Activated naive CD4-positive, alpha-beta T cell treated with anti-CD3 and anti-CD28 coated beads for 36 hours (primary cell): Measurements from ENCODE around the gene FOXL2. TPM values are rescaled to one million over a fixed set of nuclear protein-coding genes. Genes with fewer than 3 reads are reported as not detected.
"Not testable (repeated sequence)": the region's sequence is repeated elsewhere in the genome, so short reads cannot be mapped to it uniquely, and the experiment has no call there.

Source experiments
- CTCF ChIA-PET: fragments of 350-600 bp; sonication (Branson Sonifier 250); formaldehyde crosslinking; loops from one replicate; lab custom pipeline; 2021; ENCODE audit warnings: antibody characterized with exemption; lab: Charles Lee
- DNase-seq: peaks from one replicate; pipeline ENCODE4 v3.0.0-alpha.2; 2020
- H3K27ac Mint-ChIP-seq: one replicate; pipeline ENCODE4 v1.8.0; 2021; ENCODE audit warnings: mild to moderate bottlenecking, mixed read lengths
- H3K27me3 Mint-ChIP-seq: one replicate; pipeline ENCODE4 v1.8.0; 2021; ENCODE audit warnings: low read depth, mixed read lengths
- H3K36me3 Mint-ChIP-seq: one replicate; pipeline ENCODE4 v1.8.0; 2021; ENCODE audit warnings: low read depth, mixed read lengths
- H3K4me1 Mint-ChIP-seq: one replicate; pipeline ENCODE4 v1.8.0; 2021; ENCODE audit warnings: low read depth, mixed read lengths
- H3K4me3 Mint-ChIP-seq: one replicate; pipeline ENCODE4 v1.8.0; 2021; ENCODE audit warnings: mild to moderate bottlenecking, moderate library complexity, mixed read lengths
- H3K9me3 Mint-ChIP-seq: one replicate; pipeline ENCODE4 v1.8.0; 2021; ENCODE audit warnings: mixed read lengths
- intact Hi-C: fragments of 100-400 bp; cut with micrococcal nuclease; formaldehyde crosslinking; loops from one replicate; pipeline ENCODE4 v1.15.1; 2023
- total RNA-seq, 2 experiments: library from RNA; stranded (reverse); gene quantifications; one replicate each; pipeline ENCODE4 v1.2.3, GENCODE V29; 2021

FOXL2 gene
- total RNA-seq, 2 experiments from 2014 or later = not detected

DNA sequence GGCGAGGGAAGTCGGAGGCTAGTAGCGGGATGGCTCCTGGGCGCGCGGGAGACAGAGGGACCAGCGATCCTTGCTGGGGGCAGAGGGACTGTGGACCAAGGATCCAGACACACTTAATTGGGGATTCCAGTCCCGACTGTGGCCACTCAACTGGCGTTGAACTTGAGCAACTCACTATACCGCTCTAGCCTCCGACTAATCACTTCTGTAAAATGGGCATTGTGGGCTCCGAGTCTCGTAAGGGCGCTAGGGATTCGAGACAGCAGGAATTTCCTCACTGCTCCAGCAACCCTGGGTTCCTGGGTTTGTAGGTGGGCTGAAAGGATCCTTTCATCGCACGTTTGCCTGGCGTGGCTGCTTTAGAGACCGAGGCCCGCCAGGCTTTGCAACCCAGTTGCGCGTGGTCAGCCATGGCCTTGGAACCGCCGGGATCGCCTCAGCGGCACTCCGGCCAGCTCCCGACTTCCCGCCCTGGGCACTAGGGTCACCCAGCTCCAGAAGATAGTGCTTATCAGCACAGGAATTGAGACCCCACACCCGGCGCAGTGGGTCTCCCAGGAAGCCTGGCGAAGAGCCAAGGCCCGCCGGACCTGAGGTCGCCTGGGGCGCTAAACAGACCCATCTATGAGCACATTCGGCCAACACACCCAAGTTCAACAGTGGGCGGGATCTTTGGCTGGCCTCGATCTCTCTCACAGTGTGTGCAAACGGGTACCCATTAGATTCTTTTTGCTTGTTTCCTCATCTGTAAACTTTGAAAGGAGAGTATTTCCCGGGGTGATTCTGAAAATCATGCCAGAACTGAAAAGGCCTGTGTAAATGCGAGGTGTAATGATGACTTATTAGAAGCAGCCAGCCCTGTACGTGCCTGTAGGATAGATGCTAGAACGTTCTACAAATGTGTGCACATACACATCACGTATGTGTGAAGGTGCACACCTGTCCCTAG lies 9.9 kb downstream of the FOXL2 start:
- intact Hi-C loops = loop anchor here (1.0 to 5.0 kb wide), 8 partner anchors 7 to 605 kb away; partner anchors contain the start of genes CEP70, FOXL2 and FOXL2NB
- Mint-ChIP-seq H3K4me3 (peak overlapping the region; percentile 71), H3K27me3 (peaks cover 79% of the 10 kb centered on the region)

DNA sequence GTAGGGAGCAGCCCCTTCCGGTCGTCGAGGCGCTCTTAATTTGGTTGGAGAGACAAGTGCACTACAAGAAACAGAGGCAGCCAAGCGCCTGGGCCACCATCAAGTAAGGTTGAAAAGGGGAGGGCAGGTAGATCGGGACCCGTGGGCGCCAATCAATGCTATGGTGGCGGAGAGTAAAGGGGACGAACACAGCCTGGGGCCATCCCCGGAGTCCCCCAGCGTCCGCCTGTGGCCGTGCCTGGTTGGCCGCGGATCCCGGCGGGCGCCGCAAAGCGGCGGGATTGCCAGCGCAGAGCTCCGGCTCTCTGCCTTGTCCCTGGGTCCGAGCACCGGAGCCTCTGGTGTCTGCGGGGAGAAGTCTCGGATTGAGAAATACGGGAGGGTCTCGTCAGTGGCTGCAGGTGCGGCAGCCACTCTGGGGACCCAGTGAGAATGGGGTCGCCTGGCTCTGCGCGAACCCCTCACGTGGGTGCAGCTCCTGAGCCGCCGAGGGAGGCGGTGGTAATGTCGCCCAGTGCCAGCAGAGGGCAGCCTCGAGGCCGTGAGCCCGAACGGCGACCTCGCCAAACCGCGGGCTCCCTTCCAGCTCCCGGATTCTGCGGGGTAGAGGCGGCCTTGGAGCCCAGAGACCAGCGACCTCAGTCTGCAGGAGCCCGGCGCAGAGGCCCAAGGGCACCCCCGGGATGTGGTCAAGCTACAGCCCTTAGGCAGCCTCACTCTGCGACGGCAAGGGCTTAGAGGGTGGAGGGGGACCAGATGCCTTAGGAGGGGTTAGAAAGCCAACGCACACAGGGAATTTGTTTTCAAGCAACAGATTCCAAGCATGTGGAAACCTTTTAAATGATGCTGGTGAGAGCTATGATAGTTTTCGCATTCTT lies 10.8 kb downstream of the FOXL2 start:
- Mint-ChIP-seq H3K4me1 (peaks cover 34% of the 10 kb centered on the region), H3K27ac (no peak overlapping the region), H3K4me3 (peak overlapping the region; percentile 71), H3K9me3 (no peaks in the 10 kb centered on the region), H3K36me3 (no peaks in the 10 kb centered on the region), H3K27me3 (peaks cover 70% of the 10 kb centered on the region)
- CTCF ChIA-PET = interaction anchor here (0.6 to 6.9 kb wide), 31 partner anchors 9 to 1671 kb away, joined by 3 to 113 read pairs (median 4); partner anchors contain the start of genes CEP70, DBR1, FOXL2 and FOXL2NB
- peak; percentile 78 for DNase-seq
- intact Hi-C loops = loop anchor here (1.0 to 5.0 kb wide), 7 partner anchors 8 to 604 kb away; partner anchors contain the start of gene CEP70

More for the DNA sequence above, 9.9 kb downstream of the FOXL2 start:
- Mint-ChIP-seq H3K36me3 (no peaks in the 10 kb centered on the region), H3K27ac (no peak overlapping the region), H3K4me1 (peaks cover 34% of the 10 kb centered on the region), H3K9me3 (no peaks in the 10 kb centered on the region)
- no peak for DNase-seq
- CTCF ChIA-PET = interaction anchor here (0.6 to 6.9 kb wide), 23 partner anchors 8 to 762 kb away, joined by 3 to 113 read pairs (median 5); partner anchors contain the start of genes CEP70, DBR1, FOXL2 and FOXL2NB

DNA sequence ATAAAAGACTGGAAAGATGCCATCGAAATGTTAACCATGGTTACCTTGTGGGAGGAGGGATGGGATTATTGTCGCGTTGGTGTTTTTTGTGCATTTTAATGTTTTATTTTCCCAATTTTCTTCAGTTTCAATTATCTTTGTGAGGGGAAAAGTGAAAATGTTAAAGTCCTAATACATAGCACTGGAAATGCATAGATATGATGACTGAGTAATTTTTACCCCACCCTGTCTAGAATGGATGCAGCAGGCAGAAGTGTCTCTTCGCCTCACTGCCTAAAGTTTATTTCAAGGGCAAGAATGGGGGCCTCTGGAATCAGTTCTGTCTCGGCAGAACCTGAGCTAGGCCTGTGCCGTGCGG lies 11.5 kb downstream of the FOXL2 start:
- no peaks in the 10 kb centered on the region for H3K9me3 Mint-ChIP-seq
- peaks cover 34% of the 10 kb centered on the region for H3K4me1 Mint-ChIP-seq
- CTCF ChIA-PET = interaction anchor here (0.8 to 6.9 kb wide), 24 partner anchors 9 to 761 kb away, joined by 3 to 113 read pairs (median 5); partner anchors contain the start of genes CEP70, DBR1, FOXL2 and FOXL2NB

DNA sequence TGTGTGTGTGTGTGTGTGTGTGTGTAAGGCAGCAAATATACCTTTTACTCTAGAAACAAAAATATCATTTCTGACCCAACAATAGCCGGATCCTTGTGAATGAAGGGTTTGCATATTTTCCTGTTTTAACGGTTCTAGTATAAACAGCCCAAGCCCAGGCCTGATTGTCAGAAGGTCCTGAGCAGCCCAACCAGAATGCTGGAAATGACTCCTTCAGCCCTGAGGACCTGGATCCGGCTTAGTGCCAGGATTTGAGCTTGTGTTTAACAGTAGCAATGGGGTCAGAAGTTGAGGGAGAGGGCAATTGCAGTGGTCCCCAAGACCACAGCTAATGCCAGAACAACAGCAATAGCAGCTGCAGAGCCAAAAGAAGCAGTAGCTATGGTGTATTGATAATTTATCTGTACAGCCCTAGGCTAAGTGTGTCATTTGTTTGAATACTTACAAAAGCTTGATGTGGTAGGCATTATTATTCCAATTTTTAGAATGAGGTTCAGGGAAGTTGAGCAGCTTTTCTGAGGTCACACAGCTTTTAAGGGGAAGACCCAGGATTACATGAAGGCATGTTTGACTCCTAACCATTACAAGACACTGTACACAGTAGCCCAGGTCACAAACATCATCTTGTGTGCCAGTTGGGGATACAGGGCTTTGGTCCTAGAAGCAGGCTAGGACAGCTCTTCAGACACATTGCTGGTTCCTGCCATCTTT lies 12.8 kb downstream of the FOXL2 start:
- H3K9me3 Mint-ChIP-seq = no peaks in the 10 kb centered on the region
- intact Hi-C loops = no loop called here
- no peak overlapping the region for H3K27ac Mint-ChIP-seq
- H3K36me3 Mint-ChIP-seq = no peaks in the 10 kb centered on the region
- DNase-seq = no peak
- H3K4me3 Mint-ChIP-seq = no peak overlapping the region
- CTCF ChIA-PET = interaction anchor here (0.6 to 6.9 kb wide), 8 partner anchors 10 to 340 kb away, joined by 3 to 113 read pairs (median 4); partner anchors contain the start of gene CEP70
- peaks cover 53% of the 10 kb centered on the region for H3K27me3 Mint-ChIP-seq
- peaks cover 28% of the 10 kb centered on the region for H3K4me1 Mint-ChIP-seq

More for the DNA sequence above, 11.5 kb downstream of the FOXL2 start:
- Mint-ChIP-seq H3K4me3 (peak overlapping the region; percentile 71), H3K27me3 (peaks cover 64% of the 10 kb centered on the region), H3K36me3 (no peaks in the 10 kb centered on the region), H3K27ac (no peak overlapping the region)
- intact Hi-C loops = loop anchor here (5.0 kb wide), 2 partner anchors 177 to 603 kb away; no protein-coding TSS in a partner anchor
- no peak for DNase-seq

- no peak for DNase-seq
- Mint-ChIP-seq H3K4me3 (no peak overlapping the region), H3K9me3 (no peaks in the 10 kb centered on the region), H3K27me3 (peaks cover 44% of the 10 kb centered on the region), H3K36me3 (no peaks in the 10 kb centered on the region), H3K4me1 (peaks cover 21% of the 10 kb centered on the region), H3K27ac (no peak overlapping the region)
- intact Hi-C loops = no loop called here
- CTCF ChIA-PET = interaction anchor here (0.6 to 6.9 kb wide), 4 partner anchors 9 to 46 kb away, joined by 3 to 113 read pairs (median 14); no protein-coding TSS in a partner anchor
These were observed 13.8 kb downstream of the FOXL2 start for GRCh38 chr3:138933068-138933668.

- no peak for DNase-seq
- Mint-ChIP-seq H3K4me1 (no peaks in the 10 kb centered on the region), H3K27ac (no peak overlapping the region), H3K36me3 (no peaks in the 10 kb centered on the region), H3K27me3 (peaks cover 7% of the 10 kb centered on the region), H3K9me3 (no peaks in the 10 kb centered on the region), H3K4me3 (no peak overlapping the region)
- CTCF ChIA-PET = interaction anchor here (0.9 to 7.7 kb wide), 2 partner anchors 10 to 14 kb away, joined by 3 to 76 read pairs; no protein-coding TSS in a partner anchor
- intact Hi-C loops = no loop called here
These were observed 18.1 kb downstream of the FOXL2 start for GRCh38 chr3:138928727-138929372.

GRCh38 chr3:138923531-138923994 lies 23.4 kb downstream of the FOXL2 start:
- H3K4me3 Mint-ChIP-seq = no peak overlapping the region
- H3K27ac Mint-ChIP-seq = no peak overlapping the region
- H3K36me3 Mint-ChIP-seq = no peaks in the 10 kb centered on the region
- CTCF ChIA-PET = interaction anchor here (0.6 to 8.0 kb wide), 49 partner anchors 9 to 518 kb away, joined by 3 to 113 read pairs (median 5); partner anchors contain the start of genes CEP70, ESYT3, FOXL2 and FOXL2NB
- peaks cover 2% of the 10 kb centered on the region for H3K27me3 Mint-ChIP-seq
- H3K9me3 Mint-ChIP-seq = no peaks in the 10 kb centered on the region
- no peaks in the 10 kb centered on the region for H3K4me1 Mint-ChIP-seq
- intact Hi-C loops = loop anchor here (1.0 kb wide), 3 partner anchors 329 to 506 kb away; partner anchors contain the start of gene CEP70
- peak; percentile 94 for DNase-seq

- CTCF ChIA-PET = interaction anchor here (0.7 to 8.0 kb wide), 22 partner anchors 8 to 507 kb away, joined by 3 to 113 read pairs (median 7); partner anchors contain the start of genes CEP70 and ESYT3
- H3K9me3 Mint-ChIP-seq, H3K4me3 Mint-ChIP-seq, intact Hi-C loops, H3K36me3 Mint-ChIP-seq, DNase-seq, H3K27me3 Mint-ChIP-seq, H3K27ac Mint-ChIP-seq, H3K4me1 Mint-ChIP-seq: not testable (repeated sequence)
These were observed 24.5 kb downstream of the FOXL2 start for GRCh38 chr3:138922400-138922799.

GRCh38 chr3:138921316-138922292 lies 25.3 kb downstream of the FOXL2 start:
- H3K36me3 Mint-ChIP-seq = no peaks in the 10 kb centered on the region
- DNase-seq = no peak
- no peak overlapping the region for H3K4me3 Mint-ChIP-seq
- no peaks in the 10 kb centered on the region for H3K9me3 Mint-ChIP-seq
- H3K27ac Mint-ChIP-seq = no peak overlapping the region
- no peaks in the 10 kb centered on the region for H3K4me1 Mint-ChIP-seq
- intact Hi-C loops = no loop called here
- CTCF ChIA-PET = interaction anchor here (0.5 to 8.0 kb wide), 17 partner anchors 7 to 743 kb away, joined by 3 to 113 read pairs (median 4); partner anchors contain the start of gene CEP70
- peaks cover 2% of the 10 kb centered on the region for H3K27me3 Mint-ChIP-seq
